H1 (cell line): ENCODE data around the gene ADAM22. TPM values are rescaled to one million over a fixed set of nuclear protein-coding genes. Genes with fewer than 3 reads are reported as not detected.

ENCODE experiments used
- BCL11A ChIP-seq, 2 experiments: IDR thresholded peaks; one replicate each; pipeline ENCODE4 v1.6.1; 2011; ENCODE audit warnings: low read depth in 2 of 2, low read length in 2 of 2, mild to moderate bottlenecking in 2 of 2
- NRF1 ChIP-seq: IDR thresholded peaks from 2 replicates; pipeline ENCODE4 v1.6.1; 2011; ENCODE audit warnings: mild to moderate bottlenecking, low read depth, low read length, improper control_type of control experiment
- polyA plus RNA-seq, 7 experiments: library from polyadenylated mRNA; depleted of rRNA in 3 of 7; stranded (reverse) in 5 of 7; unstranded in 2 of 7; fragments of >200 nt in 5 of 7; fragments of 200-250 nt in 2 of 7; gene quantifications; 1 replicate in 5 of 7; 2 replicates in 1 of 7; 4 replicates in 1 of 7; pipeline versions ENCODE4 v1.2.1 to v1.2.3, GENCODE V29; 2011 to 2013; ENCODE audit warnings: missing spikeins in 2 of 7, mixed read lengths in 2 of 7
- total RNA-seq: library from RNA; stranded (reverse); fragmentation: NEBNext Ultra II Directional; extraction: Animal tissue kit (Norgen Biotek cat#: 25700); gene quantifications from 2 replicates; pipeline ENCODE4 v1.2.1, GENCODE V29; 2021

Gene ADAM22
- total and polyA plus RNA-seq, 2 of the 8 experiments (the other 6 are each of a cell fraction or from before 2014, with no cell fraction given) = 4.6 to 21.4 TPM

DNA sequence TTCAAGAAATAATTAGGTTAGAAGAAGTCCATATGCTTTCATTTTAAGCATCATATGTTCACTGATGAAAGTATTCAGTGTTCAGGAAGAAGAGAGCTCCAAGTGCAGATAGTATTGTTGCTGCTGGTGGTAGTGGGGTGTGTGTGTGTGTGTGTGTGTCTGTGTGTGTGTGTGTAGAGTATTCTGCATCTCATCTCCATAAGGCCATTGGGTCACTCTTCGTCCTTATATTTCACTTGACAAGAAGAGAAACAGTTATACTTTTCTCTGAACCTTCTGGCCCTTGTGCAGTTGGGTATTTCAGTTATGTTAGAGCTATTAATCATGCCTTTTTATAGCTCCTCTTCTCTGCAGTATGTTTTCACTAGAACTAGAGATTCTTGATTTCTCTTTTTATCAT is 26.2 kb downstream of the ADAM22 start (continued):
- TF ChIP-seq BCL11A (IDR thresholded peaks at IDR 0.05; ENCODE audit: low read depth in 2 of 2, low read length in 2 of 2) = no peak
- TF ChIP-seq NRF1 = no peak
